ENCODE measurements around the gene LCMT2.

- TF ChIP-seq CTCF (IDR thresholded peaks at IDR 0.05), result no peak
- no peak for TF ChIP-seq POLR2A (IDR thresholded peaks at IDR 0.05)
Observed at GRCh38 chr15:43325039-43325684, 5.2 kb downstream of the LCMT2 start.
